NCI-H748 treated with DMSO at 0.1 percent for 48 hours (cell line): ENCODE measurements around the gene SPOCD1.
A peak's percentile ranks its signal among the peaks of the same experiment; 100 is the strongest.

Experiments used
- DNase-seq: peaks from one replicate; lab custom pipeline; 2025; lab: John Stamatoyannopoulos, UW

The SPOCD1 gene

GRCh38 chr1:31799895-31800673, 15.7 kb downstream of the SPOCD1 start:
- DNase-seq: no peak

- DNase-seq: no peak
Measured at GRCh38 chr1:31799196-31799894, 16.5 kb downstream of the SPOCD1 start.

- no peak for DNase-seq
Measured at GRCh38 chr1:31798433-31799195, 17.2 kb downstream of the SPOCD1 start.

DNA sequence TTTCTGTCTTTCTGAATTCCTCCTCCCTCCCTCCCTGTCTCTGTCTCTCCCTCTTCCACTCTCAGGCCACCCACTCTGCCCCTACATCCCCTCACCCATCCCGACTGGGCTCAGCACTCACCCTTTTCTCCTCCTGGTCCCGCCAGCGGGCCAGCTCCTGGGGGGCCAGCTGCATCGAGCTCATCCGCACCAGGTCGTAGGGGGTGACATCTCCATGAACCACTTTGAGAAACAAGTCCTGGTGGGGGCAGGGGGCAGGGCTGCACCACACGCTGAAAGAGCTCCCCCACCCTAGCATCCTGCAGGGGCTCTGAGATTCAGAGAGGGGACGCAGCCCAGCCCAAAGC, 17.8 kb downstream of the SPOCD1 start:
- DNase-seq: no peak

- DNase-seq: no peak
Measured at GRCh38 chr1:31797216-31797615, 18.6 kb downstream of the SPOCD1 start.

GRCh38 chr1:31796707-31797106, 19.1 kb downstream of the SPOCD1 start:
- no peak for DNase-seq

- DNase-seq: no peak
Measured at GRCh38 chr1:31795801-31796621, 19.8 kb downstream of the SPOCD1 start.

- no peak for DNase-seq
Measured at GRCh38 chr1:31795096-31795675, 20.6 kb downstream of the SPOCD1 start.

DNA sequence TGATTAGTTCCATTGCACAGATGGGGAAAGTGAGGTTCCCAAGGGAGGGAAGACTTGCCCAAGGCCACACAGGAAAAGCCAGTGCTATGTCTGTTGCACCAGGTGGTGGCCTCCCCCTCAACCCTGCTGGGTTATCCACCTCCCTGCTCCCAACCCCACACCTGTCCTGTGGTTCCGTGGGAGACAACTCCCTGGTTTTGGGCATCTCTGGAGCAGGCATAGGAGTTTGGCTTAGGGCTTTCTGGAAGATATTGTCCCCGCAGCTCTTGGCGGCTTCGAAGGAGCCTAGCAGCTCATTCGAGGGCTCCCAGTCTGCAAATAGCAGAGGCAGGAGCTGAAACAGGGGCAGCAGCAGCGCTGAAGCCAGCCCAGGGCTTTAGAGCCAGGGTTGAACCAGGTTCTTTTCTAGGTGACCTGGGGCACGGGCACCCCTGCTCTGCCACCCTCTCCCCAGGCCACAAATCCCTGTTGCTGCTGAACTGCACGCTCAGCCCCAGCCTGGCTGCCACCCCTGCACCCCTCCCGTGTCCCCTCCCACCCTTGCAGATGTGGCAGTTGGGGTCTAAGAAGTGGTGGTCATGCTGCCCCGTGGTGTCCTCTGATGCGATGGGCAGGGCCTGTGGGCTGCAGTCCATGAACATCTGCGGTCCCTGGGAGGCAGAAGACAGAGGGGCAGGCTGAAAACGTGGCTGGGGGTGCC, 22.1 kb downstream of the SPOCD1 start:
- no peak for DNase-seq

DNA sequence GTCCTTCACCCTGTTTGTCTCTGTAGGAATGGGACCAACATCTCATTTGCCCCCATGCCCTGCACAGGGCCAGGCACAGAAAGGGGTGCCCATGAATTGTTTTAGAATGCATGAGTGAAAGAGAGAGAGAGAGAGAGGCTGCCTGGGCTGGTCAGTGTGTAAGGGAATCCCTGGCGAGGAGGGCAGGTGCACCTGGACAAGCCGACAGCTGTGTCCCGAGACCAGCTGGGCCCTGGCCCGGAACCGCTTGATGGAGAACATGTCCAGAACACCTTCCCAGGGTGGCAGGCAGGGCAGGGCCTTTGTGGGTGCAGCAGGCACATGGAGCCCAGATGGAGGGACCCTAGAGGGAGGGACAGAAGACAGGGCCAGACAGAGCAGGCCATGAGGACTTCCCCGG, 22.7 kb downstream of the SPOCD1 start:
- no peak for DNase-seq

- no peak for DNase-seq
Measured at GRCh38 chr1:31792541-31792940, 23.3 kb downstream of the SPOCD1 start.

GRCh38 chr1:31792116-31792515, 23.7 kb downstream of the SPOCD1 start:
- no peak for DNase-seq

DNA sequence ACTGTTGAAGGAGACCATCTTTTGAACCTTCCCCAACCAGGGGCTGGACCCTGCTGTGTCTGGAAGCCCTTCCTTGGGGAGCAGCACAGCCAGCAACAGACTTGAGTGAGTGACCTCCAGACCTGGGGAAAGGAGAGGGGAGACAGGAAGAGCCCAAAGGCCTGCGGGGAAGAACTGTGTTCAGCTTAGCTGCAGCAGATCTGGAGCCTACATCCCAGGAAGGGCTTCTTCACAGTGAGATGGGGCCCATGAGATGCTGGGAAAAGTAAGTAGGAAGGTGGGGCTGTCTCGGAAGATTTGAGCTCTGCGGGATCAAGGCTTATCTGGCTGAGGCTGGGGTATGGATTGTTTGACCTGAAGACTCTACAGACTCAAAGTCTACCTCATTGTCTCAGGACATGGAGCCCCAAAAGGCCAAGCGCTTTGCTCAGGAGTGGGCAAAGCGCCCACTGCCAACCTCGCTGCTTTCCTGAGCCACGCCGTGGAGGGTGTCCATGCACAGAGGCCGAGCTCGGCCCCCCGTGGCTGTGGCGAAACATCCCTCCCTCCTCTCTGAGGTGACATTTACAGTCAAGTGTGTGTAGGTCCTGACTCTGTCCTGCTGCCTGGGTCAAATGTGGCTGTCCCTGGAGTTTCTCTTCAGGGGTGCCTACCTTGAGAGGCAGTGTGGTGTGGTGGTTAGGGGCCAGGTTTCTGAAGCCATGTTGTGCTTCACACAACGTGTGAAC, 24.5 kb downstream of the SPOCD1 start:
- DNase-seq: no peak

GRCh38 chr1:31790641-31791091, 25.2 kb downstream of the SPOCD1 start:
- DNase-seq: no peak

- DNase-seq: no peak
Measured at GRCh38 chr1:31790140-31790539, 25.7 kb downstream of the SPOCD1 start.

DNA sequence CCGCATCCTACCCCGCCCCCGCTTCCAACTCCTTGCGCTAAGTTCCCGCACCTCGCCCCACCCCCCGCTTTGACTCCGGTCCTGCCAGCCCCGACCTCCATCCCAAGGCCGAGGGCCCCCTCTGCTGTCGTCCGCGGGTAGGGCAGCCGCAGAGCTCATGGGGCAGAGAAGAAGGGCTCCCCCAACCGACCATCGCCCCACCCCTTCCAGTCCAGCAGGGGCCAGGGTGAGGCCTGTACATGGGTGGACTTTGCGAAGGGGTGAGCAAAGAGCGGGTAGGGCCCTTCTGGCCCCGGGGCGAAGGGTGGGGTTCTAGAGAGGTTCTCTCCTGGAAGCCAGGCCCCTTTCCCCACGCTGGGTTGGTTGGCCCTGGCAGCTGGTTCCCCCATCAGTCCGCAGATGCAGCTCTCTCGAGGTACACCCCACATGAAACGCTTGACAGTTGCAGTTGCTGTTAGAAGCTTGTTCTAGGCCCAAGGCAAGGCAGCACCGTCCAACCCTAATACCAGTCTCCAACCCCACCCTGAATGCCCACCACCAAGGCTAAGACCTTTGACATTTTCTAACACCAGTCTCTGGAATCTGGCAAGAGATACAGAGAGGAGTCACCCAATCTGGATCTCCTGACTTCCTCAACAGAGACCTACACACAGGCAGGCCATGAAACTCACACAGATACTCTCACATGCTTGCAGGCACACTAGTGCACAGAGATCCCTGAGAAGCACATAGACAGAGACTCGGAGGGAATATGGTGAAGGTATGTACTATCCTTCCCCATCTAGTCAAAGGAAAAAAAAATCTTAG, 26.4 kb downstream of the SPOCD1 start:
- peak; percentile 37 for DNase-seq

DNA sequence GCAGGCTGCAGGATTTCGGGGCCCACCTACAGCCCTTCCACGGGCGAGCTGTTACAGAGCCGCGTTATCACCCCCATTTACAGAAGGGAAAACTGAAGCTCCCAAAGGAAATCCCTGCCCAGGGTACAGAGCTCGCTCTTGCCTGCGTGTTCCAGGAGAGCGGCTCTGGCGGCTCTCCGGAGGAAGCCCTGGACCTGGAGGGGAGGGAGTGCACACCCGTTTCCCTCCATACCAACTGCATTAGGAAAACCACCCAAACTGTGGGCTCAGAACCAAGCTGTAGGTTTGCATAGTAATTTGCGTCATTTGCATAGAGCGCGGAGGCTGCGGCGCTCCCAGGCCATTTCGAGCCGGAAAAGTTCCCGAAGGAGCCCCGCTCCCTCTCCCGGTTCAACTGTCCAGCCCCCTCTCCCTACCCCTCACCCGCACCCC, 27.0 kb downstream of the SPOCD1 start:
- DNase-seq: no peak

DNA sequence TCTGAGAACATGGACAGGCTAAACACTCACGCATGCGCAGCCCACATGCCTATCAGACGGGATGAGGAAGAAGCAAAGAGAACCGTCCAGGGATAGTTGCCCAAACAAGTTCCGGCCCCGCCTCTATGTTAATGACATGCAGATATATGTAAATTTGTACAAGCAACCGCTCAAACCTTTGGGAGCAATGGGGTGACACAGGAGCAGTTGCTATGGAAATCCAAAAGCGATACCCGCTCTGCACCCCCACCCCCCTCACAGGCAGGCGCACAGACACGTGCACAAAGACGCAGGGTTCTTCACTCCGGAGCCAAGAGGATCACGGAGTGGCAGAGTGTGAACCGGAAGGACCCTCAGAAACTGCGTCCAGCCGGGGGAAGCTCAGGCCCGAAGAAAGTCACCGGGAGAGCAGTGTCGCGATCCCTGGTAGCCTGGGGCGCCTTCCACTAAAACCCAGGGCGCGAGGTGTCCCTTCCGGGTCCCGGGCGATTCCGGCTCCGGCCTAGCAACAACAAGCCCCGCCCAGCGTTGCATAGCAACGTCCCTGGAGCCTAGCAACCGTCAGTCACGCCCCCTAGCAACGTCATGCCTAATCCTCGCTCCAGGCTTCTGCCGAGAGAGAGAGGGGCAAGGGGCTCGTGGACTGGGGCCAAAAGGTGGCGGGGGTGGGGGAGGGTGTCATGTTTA, 27.5 kb downstream of the SPOCD1 start:
- DNase-seq: peak; percentile 5

DNA sequence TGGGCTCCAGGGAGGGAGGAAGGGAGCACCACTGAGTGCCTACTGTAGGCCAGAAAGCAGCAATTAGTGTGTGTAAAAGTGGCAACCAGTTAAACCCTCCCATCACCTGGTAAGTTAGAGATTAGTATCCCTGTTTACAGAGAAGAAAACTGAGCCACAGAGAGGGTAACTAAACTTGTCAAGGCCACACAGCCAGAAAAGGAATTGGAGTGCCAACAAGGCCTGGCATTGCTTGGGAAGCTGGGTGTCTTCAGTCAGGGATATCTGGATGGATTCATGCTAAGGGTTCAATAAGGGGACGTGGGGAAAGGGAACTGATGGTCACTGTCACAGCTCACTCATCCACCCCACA, 28.1 kb downstream of the SPOCD1 start:
- no peak for DNase-seq
